HepG2 (cell line): ENCODE measurements around the gene SYNM. TPM values are rescaled to one million over a fixed set of nuclear protein-coding genes. Genes with fewer than 3 reads are reported as not detected.

Source experiments
- GLMP ChIP-seq: sonication (generic); formaldehyde crosslinking; IDR thresholded peaks from 2 replicates; pipeline ENCODE4 v1.9.0; 2021; ENCODE audit warnings: missing genetic modification reagents, mild to moderate bottlenecking, borderline replicate concordance
- KAT2B ChIP-seq: fragments of 150-350 bp; IDR thresholded peaks from 2 replicates; pipeline ENCODE4 v1.6.1; 2014; ENCODE audit warnings: low read depth, low read length, borderline replicate concordance
- NFATC3 ChIP-seq: sonication (generic); formaldehyde crosslinking; IDR thresholded peaks from 2 replicates; pipeline ENCODE4 v1.5.1; 2020; ENCODE audit warnings: mild to moderate bottlenecking, missing genetic modification reagents
- RERE ChIP-seq: IDR thresholded peaks from 2 replicates; pipeline ENCODE4 v1.6.1; 2016; ENCODE audit warnings: low read depth, missing genetic modification reagents, missing compliant biosample characterization
- ZBTB38 ChIP-seq: sonication (generic); formaldehyde crosslinking; IDR thresholded peaks from 2 replicates; pipeline ENCODE4 v1.5.1; 2020; ENCODE audit warnings: mild to moderate bottlenecking, missing genetic modification reagents
- ZNF614 ChIP-seq: IDR thresholded peaks from 2 replicates; pipeline ENCODE4 v1.6.1; 2018; ENCODE audit warnings: missing biosample characterization, missing genetic modification reagents, inconsistent platforms, borderline replicate concordance
- ZNF646 ChIP-seq: sonication (generic); formaldehyde crosslinking; IDR thresholded peaks from 2 replicates; pipeline ENCODE4 v1.9.0; 2021; ENCODE audit warnings: mild to moderate bottlenecking, missing genetic modification reagents
- polyA plus RNA-seq, 8 experiments: library from polyadenylated mRNA; depleted of rRNA in 3 of 8; stranded (reverse) in 7 of 8; unstranded in 1 of 8; fragments of >200 nt; fragmentation: Illumina TruSeq in 4 of 8; extraction: Trizol in 4 of 8; gene quantifications; 2 replicates each; pipeline versions ENCODE4 v1.2.1 to v1.2.3, GENCODE V29; 2011 to 2016; ENCODE audit warnings: low read depth in 4 of 8, missing spikeins in 1 of 8, mixed read lengths in 1 of 8; ENCODE audit not compliant: insufficient read depth in 1 of 8
- total RNA-seq, 5 experiments: library from RNA; depleted of rRNA; stranded (reverse); fragments of >200 nt; fragmentation: Illumina TruSeq; extraction: Trizol; gene quantifications; 2 replicates each; pipeline ENCODE4 v1.2.3, GENCODE V29; 2016; ENCODE audit warnings: low read depth in 1 of 5
- TF ChIP-seq, protein P1 (sequence below): sonication (generic); formaldehyde crosslinking; IDR thresholded peaks from 2 replicates; pipeline ENCODE4 v1.4.0; 2020; ENCODE audit warnings: missing genetic modification reagents, borderline replicate concordance
- TF ChIP-seq, protein P2 (sequence below): sonication (generic); formaldehyde crosslinking; IDR thresholded peaks from 2 replicates; pipeline ENCODE4 v1.8.0; 2022; ENCODE audit warnings: mild to moderate bottlenecking, missing genetic modification reagents, moderate library complexity

SYNM gene
- total and polyA plus RNA-seq, 2 of the 13 experiments (the other 11 are each of a cell fraction or from before 2014, with no cell fraction given): 1.1 to 3.7 TPM

DNA sequence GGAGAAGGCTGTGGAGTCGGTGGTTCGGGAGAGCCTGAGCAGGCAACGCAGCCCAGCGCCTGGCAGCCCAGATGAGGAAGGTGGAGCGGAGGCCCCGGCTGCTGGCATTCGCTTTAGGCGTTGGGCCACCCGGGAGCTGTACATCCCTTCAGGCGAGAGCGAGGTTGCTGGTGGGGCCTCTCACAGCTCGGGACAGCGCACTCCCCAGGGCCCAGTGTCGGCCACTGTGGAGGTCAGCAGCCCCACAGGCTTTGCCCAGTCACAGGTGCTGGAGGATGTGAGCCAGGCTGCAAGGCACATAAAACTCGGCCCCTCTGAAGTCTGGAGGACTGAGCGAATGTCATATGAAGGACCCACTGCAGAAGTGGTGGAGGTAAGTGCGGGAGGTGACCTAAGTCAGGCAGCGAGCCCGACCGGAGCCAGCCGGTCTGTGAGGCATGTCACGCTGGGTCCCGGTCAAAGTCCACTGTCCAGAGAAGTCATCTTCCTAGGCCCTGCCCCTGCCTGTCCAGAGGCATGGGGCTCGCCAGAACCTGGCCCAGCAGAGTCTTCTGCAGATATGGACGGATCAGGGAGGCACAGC, 26.7 kb downstream of the SYNM start (continued):
- TF ChIP-seq RERE (CRISPR knock-in tag) (no peak), KAT2B (no peak), ZBTB38 (CRISPR knock-in tag) (peak; percentile 78; the same call in 1 of the 2 replicates), ZNF646 (CRISPR knock-in tag) (no peak), ZNF614 (0 out of 2 replicates have a peak, but pooled peaks have one; percentile 19), NFATC3 (no peak), GLMP (CRISPR knock-in tag) (no peak)
- TF ChIP-seq, protein P1, sequence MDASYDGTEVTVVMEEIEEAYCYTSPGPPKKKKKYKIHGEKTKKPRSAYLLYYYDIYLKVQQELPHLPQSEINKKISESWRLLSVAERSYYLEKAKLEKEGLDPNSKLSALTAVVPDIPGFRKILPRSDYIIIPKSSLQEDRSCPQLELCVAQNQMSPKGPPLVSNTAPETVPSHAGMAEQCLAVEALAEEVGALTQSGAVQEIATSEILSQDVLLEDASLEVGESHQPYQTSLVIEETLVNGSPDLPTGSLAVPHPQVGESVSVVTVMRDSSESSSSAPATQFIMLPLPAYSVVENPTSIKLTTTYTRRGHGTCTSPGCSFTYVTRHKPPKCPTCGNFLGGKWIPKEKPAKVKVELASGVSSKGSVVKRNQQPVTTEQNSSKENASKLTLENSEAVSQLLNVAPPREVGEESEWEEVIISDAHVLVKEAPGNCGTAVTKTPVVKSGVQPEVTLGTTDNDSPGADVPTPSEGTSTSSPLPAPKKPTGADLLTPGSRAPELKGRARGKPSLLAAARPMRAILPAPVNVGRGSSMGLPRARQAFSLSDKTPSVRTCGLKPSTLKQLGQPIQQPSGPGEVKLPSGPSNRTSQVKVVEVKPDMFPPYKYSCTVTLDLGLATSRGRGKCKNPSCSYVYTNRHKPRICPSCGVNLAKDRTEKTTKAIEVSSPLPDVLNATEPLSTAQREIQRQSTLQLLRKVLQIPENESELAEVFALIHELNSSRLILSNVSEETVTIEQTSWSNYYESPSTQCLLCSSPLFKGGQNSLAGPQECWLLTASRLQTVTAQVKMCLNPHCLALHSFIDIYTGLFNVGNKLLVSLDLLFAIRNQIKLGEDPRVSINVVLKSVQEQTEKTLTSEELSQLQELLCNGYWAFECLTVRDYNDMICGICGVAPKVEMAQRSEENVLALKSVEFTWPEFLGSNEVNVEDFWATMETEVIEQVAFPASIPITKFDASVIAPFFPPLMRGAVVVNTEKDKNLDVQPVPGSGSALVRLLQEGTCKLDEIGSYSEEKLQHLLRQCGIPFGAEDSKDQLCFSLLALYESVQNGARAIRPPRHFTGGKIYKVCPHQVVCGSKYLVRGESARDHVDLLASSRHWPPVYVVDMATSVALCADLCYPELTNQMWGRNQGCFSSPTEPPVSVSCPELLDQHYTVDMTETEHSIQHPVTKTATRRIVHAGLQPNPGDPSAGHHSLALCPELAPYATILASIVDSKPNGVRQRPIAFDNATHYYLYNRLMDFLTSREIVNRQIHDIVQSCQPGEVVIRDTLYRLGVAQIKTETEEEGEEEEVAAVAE (CRISPR knock-in tag): no peak
- TF ChIP-seq, protein P2, sequence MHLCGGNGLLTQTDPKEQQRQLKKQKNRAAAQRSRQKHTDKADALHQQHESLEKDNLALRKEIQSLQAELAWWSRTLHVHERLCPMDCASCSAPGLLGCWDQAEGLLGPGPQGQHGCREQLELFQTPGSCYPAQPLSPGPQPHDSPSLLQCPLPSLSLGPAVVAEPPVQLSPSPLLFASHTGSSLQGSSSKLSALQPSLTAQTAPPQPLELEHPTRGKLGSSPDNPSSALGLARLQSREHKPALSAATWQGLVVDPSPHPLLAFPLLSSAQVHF (CRISPR knock-in tag): no peak
